CD14-positive monocyte (primary cell): ENCODE results near the gene RAN. TPM values are rescaled to one million over a fixed set of nuclear protein-coding genes. Genes with fewer than 3 reads are reported as not detected.
A peak's percentile ranks its signal among the peaks of the same experiment; 100 is the strongest.

ENCODE experiments used
- DNase-seq, 3 donors: peaks; one replicate each; pipeline ENCODE4 v3.0.0-alpha.2; 2011 to 2022
- H2AFZ ChIP-seq: 2 replicates; pipeline ENCODE4 v1.6.0; 2012; ENCODE audit warnings: mild to moderate bottlenecking, low read depth, low read length, inconsistent platforms; ENCODE audit not compliant: insufficient read depth, poor library complexity, severe bottlenecking
- H3K27ac ChIP-seq, 2 donors: 1 replicate in 1 of 2; 2 replicates in 1 of 2; pipeline ENCODE4 v1.5.1; 2012 to 2013; ENCODE audit warnings: low read length in 2 of 2, control low read depth in 1 of 2, inconsistent platforms in 1 of 2, low read depth in 1 of 2, mild to moderate bottlenecking in 1 of 2
- H3K27me3 ChIP-seq, 2 donors: one replicate each; pipeline versions ENCODE4 v1.6.0 to v1.6.1; 2011 to 2013; ENCODE audit warnings: low read length in 2 of 2; ENCODE audit not compliant: control insufficient read depth in 2 of 2, insufficient read depth in 2 of 2
- H3K36me3 ChIP-seq, 2 donors: replicated peaks in 1 of 2; 1 replicate in 1 of 2; 2 replicates in 1 of 2; pipeline versions ENCODE4 v1.5.1 to v1.6.1; 2012 to 2013; ENCODE audit warnings: low read length in 2 of 2, control low read depth in 1 of 2, inconsistent platforms in 1 of 2, mild to moderate bottlenecking in 1 of 2; ENCODE audit not compliant: insufficient read depth in 2 of 2, control insufficient read depth in 1 of 2
- H3K4me1 ChIP-seq, 2 donors: 1 replicate in 1 of 2; 2 replicates in 1 of 2; pipeline versions ENCODE4 v1.5.1 to v1.6.1; 2012 to 2013; ENCODE audit warnings: low read length in 2 of 2, control low read depth in 1 of 2, inconsistent platforms in 1 of 2, mild to moderate bottlenecking in 1 of 2, moderate library complexity in 1 of 2; ENCODE audit not compliant: insufficient read depth in 2 of 2, control insufficient read depth in 1 of 2
- H3K4me2 ChIP-seq: replicated peaks from 2 replicates; pipeline ENCODE3; 2012; ENCODE audit warnings: low read length, moderate library complexity, mild to moderate bottlenecking; ENCODE audit not compliant: poor library complexity, severe bottlenecking; ENCODE audit errors: extremely low read depth
- H3K4me3 ChIP-seq, 3 experiments: fragments of 200-600 bp in 1 of 3; sonication (generic) in 1 of 3; replicated peaks in 1 of 3; 1 replicate in 2 of 3; 2 replicates in 1 of 3; pipeline ENCODE4 v1.5.1; 2011 to 2013; ENCODE audit warnings: low read length in 3 of 3, mild to moderate bottlenecking in 3 of 3, control low read depth in 2 of 3, low read depth in 2 of 3, inconsistent platforms in 1 of 3, moderate library complexity in 1 of 3
- H3K79me2 ChIP-seq: 2 replicates; pipeline ENCODE4 v1.6.0; 2012; ENCODE audit warnings: mild to moderate bottlenecking, control low read depth, inconsistent platforms, low read length, moderate library complexity; ENCODE audit not compliant: insufficient read depth
- H3K9ac ChIP-seq: 2 replicates; pipeline ENCODE4 v1.6.0; 2017; ENCODE audit warnings: low read length, mild to moderate bottlenecking; ENCODE audit not compliant: insufficient read depth, poor library complexity, severe bottlenecking
- H3K9me3 ChIP-seq, 2 donors: replicated peaks in 1 of 2; 1 replicate in 1 of 2; 2 replicates in 1 of 2; pipeline versions ENCODE4 v1.5.1 to v1.6.1; 2012 to 2013; ENCODE audit warnings: low read length in 2 of 2, control low read depth in 1 of 2; ENCODE audit not compliant: control insufficient read depth in 1 of 2, insufficient read depth in 1 of 2
- H4K20me1 ChIP-seq: 2 replicates; pipeline ENCODE4 v1.6.0; 2012; ENCODE audit warnings: mild to moderate bottlenecking, low read length, control low read depth, moderate library complexity; ENCODE audit not compliant: insufficient read depth
- H3K27ac Mint-ChIP-seq, 7 donors: one replicate each; pipeline ENCODE4 v1.8.0; 2020; ENCODE audit warnings: mild to moderate bottlenecking in 7 of 7, mixed read lengths in 7 of 7, moderate library complexity in 6 of 7, inconsistent platforms in 2 of 7
- H3K27me3 Mint-ChIP-seq, 3 donors: one replicate each; pipeline ENCODE4 v1.8.0; 2021 to 2022; ENCODE audit warnings: low read depth in 3 of 3, mild to moderate bottlenecking in 3 of 3, mixed read lengths in 3 of 3, moderate library complexity in 3 of 3, inconsistent platforms in 1 of 3
- H3K36me3 Mint-ChIP-seq, 2 donors: one replicate each; pipeline ENCODE4 v1.8.0; 2020; ENCODE audit warnings: mixed read lengths in 2 of 2, inconsistent platforms in 1 of 2, mild to moderate bottlenecking in 1 of 2
- H3K4me1 Mint-ChIP-seq: one replicate; pipeline ENCODE4 v1.8.0; 2020; ENCODE audit warnings: mild to moderate bottlenecking, mixed read lengths
- H3K4me3 Mint-ChIP-seq, 2 donors: one replicate each; pipeline ENCODE4 v1.8.0; 2020; ENCODE audit warnings: mild to moderate bottlenecking in 2 of 2, mixed read lengths in 2 of 2, moderate library complexity in 1 of 2
- H3K9me3 Mint-ChIP-seq, 7 donors: one replicate each; pipeline ENCODE4 v1.8.0; 2020 to 2022; ENCODE audit warnings: mixed read lengths in 7 of 7, mild to moderate bottlenecking in 6 of 7, moderate library complexity in 6 of 7, inconsistent platforms in 2 of 7
- WGBS: methylation state at CpG from one replicate; pipeline ENCODE4 v1.1.5; 2013; ENCODE audit warnings: missing lambda C conversion rate; ENCODE audit not compliant: insufficient coverage; 5-methylcytosine and 5-hydroxymethylcytosine counted together
- intact Hi-C, 2 donors: fragments of 100-400 bp; cut with micrococcal nuclease; formaldehyde crosslinking; loops; one replicate each; pipeline versions ENCODE4 v1.15.0 to v1.15.1; 2023
- polyA plus RNA-seq, 3 donors: library from polyadenylated mRNA; depleted of rRNA in 1 of 3; unstranded in 2 of 3; stranded (reverse) in 1 of 3; fragments of 300-500 nt in 2 of 3; fragments of >200 nt in 1 of 3; fragmentation: Illumina TruSeq in 2 of 3; gene quantifications; 1 replicate in 2 of 3; 2 replicates in 1 of 3; pipeline ENCODE4 v1.2.3, GENCODE V29; 2012 to 2021
- TF ChIP-seq, protein P1 (sequence below): fragments of 200-600 bp; IDR thresholded peaks from one replicate; pipeline ENCODE4 v1.8.0; 2022; ENCODE audit warnings: antibody characterized with exemption, mild to moderate bottlenecking

RAN gene
- polyA plus RNA-seq, 3 donors, result 197 to 443 (median 366) TPM

- H3K79me2 ChIP-seq, result peaks cover 31% of the 10 kb centered on the region
- H3K36me3 ChIP-seq, result no peaks in the 10 kb centered on the region
- Mint-ChIP-seq H3K9me3 (no peaks in the 10 kb centered on the region), H3K4me3 (no peak overlapping the region), H3K36me3 (peaks cover 13 to 15% of the 10 kb centered on the region in 2 donors), H3K4me1 (peaks cover 46% of the 10 kb centered on the region), H3K27ac (no peak overlapping the region), H3K27me3 (peaks cover 7 to 11% (median 10%) of the 10 kb centered on the region in 3 donors)
- H3K27ac ChIP-seq, result no peak overlapping the region
- peaks cover 0 to 5% of the 10 kb centered on the region in 2 donors for H3K27me3 ChIP-seq
- DNase-seq, result peak; percentile 24 to 39 (median 32)
- no peak overlapping the region for H3K4me2 ChIP-seq
- H3K9me3 ChIP-seq, result no peaks in the 10 kb centered on the region
- H3K4me1 ChIP-seq, result peaks cover 28 to 41% of the 10 kb centered on the region in 2 donors
- intact Hi-C loops, result loop anchor here in 1 of 2 donors (5.0 kb wide), 1 partner anchor 37 kb away; the partner anchor contains the start of gene RAN
- H4K20me1 ChIP-seq, result peaks cover 21% of the 10 kb centered on the region
- H3K4me3 ChIP-seq, result no peak overlapping the region
- TF ChIP-seq, protein P1, sequence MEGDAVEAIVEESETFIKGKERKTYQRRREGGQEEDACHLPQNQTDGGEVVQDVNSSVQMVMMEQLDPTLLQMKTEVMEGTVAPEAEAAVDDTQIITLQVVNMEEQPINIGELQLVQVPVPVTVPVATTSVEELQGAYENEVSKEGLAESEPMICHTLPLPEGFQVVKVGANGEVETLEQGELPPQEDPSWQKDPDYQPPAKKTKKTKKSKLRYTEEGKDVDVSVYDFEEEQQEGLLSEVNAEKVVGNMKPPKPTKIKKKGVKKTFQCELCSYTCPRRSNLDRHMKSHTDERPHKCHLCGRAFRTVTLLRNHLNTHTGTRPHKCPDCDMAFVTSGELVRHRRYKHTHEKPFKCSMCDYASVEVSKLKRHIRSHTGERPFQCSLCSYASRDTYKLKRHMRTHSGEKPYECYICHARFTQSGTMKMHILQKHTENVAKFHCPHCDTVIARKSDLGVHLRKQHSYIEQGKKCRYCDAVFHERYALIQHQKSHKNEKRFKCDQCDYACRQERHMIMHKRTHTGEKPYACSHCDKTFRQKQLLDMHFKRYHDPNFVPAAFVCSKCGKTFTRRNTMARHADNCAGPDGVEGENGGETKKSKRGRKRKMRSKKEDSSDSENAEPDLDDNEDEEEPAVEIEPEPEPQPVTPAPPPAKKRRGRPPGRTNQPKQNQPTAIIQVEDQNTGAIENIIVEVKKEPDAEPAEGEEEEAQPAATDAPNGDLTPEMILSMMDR, result no peak
- H3K9ac ChIP-seq, result no peak overlapping the region
- 26% methylated on average over 7 of the region's 11 CpGs for WGBS
- H2AFZ ChIP-seq, result no peak overlapping the region
Measured at GRCh38 chr12:130835011-130835410, 36.9 kb upstream of the RAN start.

GRCh38 chr12:130835436-130835835, 36.4 kb upstream of the RAN start:
- TF ChIP-seq, protein P1, result no peak
- H2AFZ ChIP-seq, result no peak overlapping the region
- Mint-ChIP-seq H3K27me3 (peaks cover 7 to 11% (median 10%) of the 10 kb centered on the region in 3 donors), H3K4me1 (peaks cover 46% of the 10 kb centered on the region), H3K27ac (no peak overlapping the region), H3K9me3 (no peaks in the 10 kb centered on the region), H3K4me3 (no peak overlapping the region), H3K36me3 (peaks cover 12 to 13% of the 10 kb centered on the region in 2 donors)
- intact Hi-C loops, result loop anchor here in 1 of 2 donors (5.0 kb wide), 1 partner anchor 37 kb away; the partner anchor contains the start of gene RAN
- peaks cover 0 to 5% of the 10 kb centered on the region in 2 donors for H3K27me3 ChIP-seq
- H4K20me1 ChIP-seq, result peaks cover 21% of the 10 kb centered on the region
- DNase-seq, result no peak
- H3K4me3 ChIP-seq, result no peak overlapping the region
- no peak overlapping the region for H3K27ac ChIP-seq
- H3K36me3 ChIP-seq, result no peaks in the 10 kb centered on the region
- H3K4me2 ChIP-seq, result no peak overlapping the region
- peaks cover 27% of the 10 kb centered on the region for H3K79me2 ChIP-seq
- no peak overlapping the region for H3K9ac ChIP-seq
- peaks cover 28 to 41% of the 10 kb centered on the region in 2 donors for H3K4me1 ChIP-seq
- no peaks in the 10 kb centered on the region for H3K9me3 ChIP-seq
- WGBS, result 100% methylated on average over 1 of the region's 6 CpGs
